Suprapubic skin (tissue), 3 donors: Measurements from ENCODE around the gene MEMO1.

Experiments used
- EP300 ChIP-seq: sonication (generic); formaldehyde crosslinking; IDR thresholded peaks from one replicate; pipeline ENCODE4 v1.6.1; 2017; ENCODE audit warnings: antibody characterized with exemption
- POLR2A ChIP-seq, 2 donors: fragments of 450-650 bp; IDR thresholded peaks; one replicate each; pipeline ENCODE4 v1.6.1; 2017; ENCODE audit warnings: antibody characterized with exemption in 2 of 2, mild to moderate bottlenecking in 2 of 2, moderate library complexity in 2 of 2
- TF ChIP-seq, protein P1 (sequence below), 2 donors: fragments of 200-600 bp in 1 of 2; fragments of 450-650 bp in 1 of 2; sonication (generic) in 1 of 2; IDR thresholded peaks; one replicate each; pipeline ENCODE4 v1.5.1; 2016 to 2019; ENCODE audit warnings: antibody characterized with exemption in 2 of 2, mild to moderate bottlenecking in 1 of 2, moderate library complexity in 1 of 2

DNA sequence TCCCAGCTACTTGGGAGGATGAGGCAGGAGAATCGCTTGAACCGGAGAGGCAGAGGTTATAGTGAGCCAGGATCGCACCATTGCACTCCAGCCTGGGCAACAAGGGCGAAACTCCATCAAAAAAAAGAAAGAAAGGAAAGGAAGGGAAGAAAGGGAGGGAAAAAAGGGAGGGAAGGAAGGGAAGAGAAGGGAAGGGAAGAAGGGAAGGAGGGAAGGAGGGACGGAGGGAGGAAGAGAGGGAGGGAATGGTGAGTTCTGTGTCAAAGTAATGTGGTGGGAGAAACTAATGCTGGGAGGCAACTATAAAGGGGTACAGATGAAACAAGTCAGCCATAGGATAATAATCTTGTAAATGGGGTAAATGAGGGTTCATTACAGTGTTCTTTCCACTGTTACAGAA, 45.7 kb downstream of the MEMO1 start:
- TF ChIP-seq POLR2A (IDR thresholded peaks at IDR 0.05) (no peak), EP300 (no peak)
- TF ChIP-seq, protein P1, sequence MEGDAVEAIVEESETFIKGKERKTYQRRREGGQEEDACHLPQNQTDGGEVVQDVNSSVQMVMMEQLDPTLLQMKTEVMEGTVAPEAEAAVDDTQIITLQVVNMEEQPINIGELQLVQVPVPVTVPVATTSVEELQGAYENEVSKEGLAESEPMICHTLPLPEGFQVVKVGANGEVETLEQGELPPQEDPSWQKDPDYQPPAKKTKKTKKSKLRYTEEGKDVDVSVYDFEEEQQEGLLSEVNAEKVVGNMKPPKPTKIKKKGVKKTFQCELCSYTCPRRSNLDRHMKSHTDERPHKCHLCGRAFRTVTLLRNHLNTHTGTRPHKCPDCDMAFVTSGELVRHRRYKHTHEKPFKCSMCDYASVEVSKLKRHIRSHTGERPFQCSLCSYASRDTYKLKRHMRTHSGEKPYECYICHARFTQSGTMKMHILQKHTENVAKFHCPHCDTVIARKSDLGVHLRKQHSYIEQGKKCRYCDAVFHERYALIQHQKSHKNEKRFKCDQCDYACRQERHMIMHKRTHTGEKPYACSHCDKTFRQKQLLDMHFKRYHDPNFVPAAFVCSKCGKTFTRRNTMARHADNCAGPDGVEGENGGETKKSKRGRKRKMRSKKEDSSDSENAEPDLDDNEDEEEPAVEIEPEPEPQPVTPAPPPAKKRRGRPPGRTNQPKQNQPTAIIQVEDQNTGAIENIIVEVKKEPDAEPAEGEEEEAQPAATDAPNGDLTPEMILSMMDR (IDR thresholded peaks at IDR 0.05), result no peak
